ENCODE data around the gene SPEN. TPM values are rescaled to one million over a fixed set of nuclear protein-coding genes. Genes with fewer than 3 reads are reported as not detected.
"Not testable (repeated sequence)": the region's sequence is repeated elsewhere in the genome, so short reads cannot be mapped to it uniquely, and the experiment has no call there.

The SPEN gene
- total RNA-seq, 1 donor from 2014 or later = 54.0 TPM

DNA sequence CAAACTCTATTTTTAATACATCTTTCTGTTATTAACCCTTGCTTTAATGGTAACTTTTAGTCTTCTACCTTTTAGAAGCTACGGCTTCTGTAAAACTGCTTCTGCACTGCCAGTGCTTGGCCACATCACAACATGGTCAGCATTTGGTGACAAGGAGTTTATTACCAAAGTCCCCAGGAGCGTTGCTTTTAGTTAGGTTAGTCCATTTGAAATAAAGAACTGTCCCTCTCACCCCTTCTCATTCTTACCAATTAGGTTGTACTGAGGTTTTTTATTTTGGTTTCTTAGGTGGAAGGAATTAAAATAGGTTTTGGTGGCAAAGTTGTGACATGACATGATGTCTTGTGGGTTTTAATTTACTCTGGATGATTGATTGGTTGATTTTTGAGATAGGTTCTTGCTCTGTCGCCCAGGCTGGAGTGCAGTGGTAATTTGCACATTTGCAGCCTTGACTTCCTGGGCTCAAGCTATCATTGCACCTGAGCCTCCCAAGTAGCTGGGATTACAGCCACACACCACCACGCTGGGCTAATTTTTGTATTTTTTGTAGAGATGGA lies 39.2 kb downstream of the SPEN start:
- Mint-ChIP-seq H3K9me3 (ENCODE audit: unreplicated experiment) (no peaks in the 10 kb centered on the region), H3K4me3 (ENCODE audit: unreplicated experiment) (peak overlapping the region; percentile 79), H3K27me3 (ENCODE audit: unreplicated experiment) (no peaks in the 10 kb centered on the region), H3K27ac (ENCODE audit: unreplicated experiment) (peak overlapping the region; percentile 100), H3K36me3 (ENCODE audit: unreplicated experiment) (peaks cover 6% of the 10 kb centered on the region), H3K4me1 (ENCODE audit: unreplicated experiment) (peaks cover 64% of the 10 kb centered on the region)
- DNase-seq (ENCODE audit: extremely low spot score, unreplicated experiment) = no peak
- TF ChIP-seq, protein P1, sequence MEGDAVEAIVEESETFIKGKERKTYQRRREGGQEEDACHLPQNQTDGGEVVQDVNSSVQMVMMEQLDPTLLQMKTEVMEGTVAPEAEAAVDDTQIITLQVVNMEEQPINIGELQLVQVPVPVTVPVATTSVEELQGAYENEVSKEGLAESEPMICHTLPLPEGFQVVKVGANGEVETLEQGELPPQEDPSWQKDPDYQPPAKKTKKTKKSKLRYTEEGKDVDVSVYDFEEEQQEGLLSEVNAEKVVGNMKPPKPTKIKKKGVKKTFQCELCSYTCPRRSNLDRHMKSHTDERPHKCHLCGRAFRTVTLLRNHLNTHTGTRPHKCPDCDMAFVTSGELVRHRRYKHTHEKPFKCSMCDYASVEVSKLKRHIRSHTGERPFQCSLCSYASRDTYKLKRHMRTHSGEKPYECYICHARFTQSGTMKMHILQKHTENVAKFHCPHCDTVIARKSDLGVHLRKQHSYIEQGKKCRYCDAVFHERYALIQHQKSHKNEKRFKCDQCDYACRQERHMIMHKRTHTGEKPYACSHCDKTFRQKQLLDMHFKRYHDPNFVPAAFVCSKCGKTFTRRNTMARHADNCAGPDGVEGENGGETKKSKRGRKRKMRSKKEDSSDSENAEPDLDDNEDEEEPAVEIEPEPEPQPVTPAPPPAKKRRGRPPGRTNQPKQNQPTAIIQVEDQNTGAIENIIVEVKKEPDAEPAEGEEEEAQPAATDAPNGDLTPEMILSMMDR (IDR thresholded peaks at IDR 0.05) = no peak

GRCh38 chr1:15892857-15893599 lies 45.5 kb downstream of the SPEN start:
- not testable (repeated sequence) for H3K9me3 Mint-ChIP-seq (ENCODE audit: unreplicated experiment); H3K27me3 Mint-ChIP-seq (ENCODE audit: unreplicated experiment); DNase-seq (ENCODE audit: extremely low spot score, unreplicated experiment); H3K36me3 Mint-ChIP-seq (ENCODE audit: unreplicated experiment)
- Mint-ChIP-seq H3K4me3 (ENCODE audit: unreplicated experiment) (peak overlapping the region; percentile 24), H3K4me1 (ENCODE audit: unreplicated experiment) (peaks cover 27% of the 10 kb centered on the region), H3K27ac (ENCODE audit: unreplicated experiment) (peak overlapping the region; percentile 95)

- Mint-ChIP-seq H3K4me3 (ENCODE audit: unreplicated experiment) (no peak overlapping the region), H3K27me3 (ENCODE audit: unreplicated experiment) (no peaks in the 10 kb centered on the region), H3K4me1 (ENCODE audit: unreplicated experiment) (peaks cover 27% of the 10 kb centered on the region), H3K27ac (ENCODE audit: unreplicated experiment) (no peak overlapping the region), H3K36me3 (ENCODE audit: unreplicated experiment) (peaks cover 8% of the 10 kb centered on the region), H3K9me3 (ENCODE audit: unreplicated experiment) (no peaks in the 10 kb centered on the region)
- TF ChIP-seq, protein P1 (IDR thresholded peaks at IDR 0.05) = no peak
- no peak for DNase-seq (ENCODE audit: extremely low spot score, unreplicated experiment)
These were observed 47.7 kb downstream of the SPEN start for GRCh38 chr1:15895233-15895632.

- not testable (repeated sequence) for H3K36me3 Mint-ChIP-seq (ENCODE audit: unreplicated experiment); H3K4me3 Mint-ChIP-seq (ENCODE audit: unreplicated experiment); DNase-seq (ENCODE audit: extremely low spot score, unreplicated experiment); H3K27me3 Mint-ChIP-seq (ENCODE audit: unreplicated experiment); H3K9me3 Mint-ChIP-seq (ENCODE audit: unreplicated experiment); H3K27ac Mint-ChIP-seq (ENCODE audit: unreplicated experiment)
- H3K4me1 Mint-ChIP-seq (ENCODE audit: unreplicated experiment) = peaks cover 36% of the 10 kb centered on the region
These were observed 49.5 kb downstream of the SPEN start for GRCh38 chr1:15896841-15897610.

- Mint-ChIP-seq H3K9me3 (ENCODE audit: unreplicated experiment) (no peaks in the 10 kb centered on the region), H3K27me3 (ENCODE audit: unreplicated experiment) (no peaks in the 10 kb centered on the region), H3K4me1 (ENCODE audit: unreplicated experiment) (peaks cover 28% of the 10 kb centered on the region), H3K4me3 (ENCODE audit: unreplicated experiment) (no peak overlapping the region), H3K36me3 (ENCODE audit: unreplicated experiment) (peaks cover 6% of the 10 kb centered on the region), H3K27ac (ENCODE audit: unreplicated experiment) (peak overlapping the region; percentile 25)
- TF ChIP-seq, protein P1 (IDR thresholded peaks at IDR 0.05) = no peak
- no peak for DNase-seq (ENCODE audit: extremely low spot score, unreplicated experiment)
These were observed 51.8 kb downstream of the SPEN start for GRCh38 chr1:15899266-15899665.

Data from osteocyte (in vitro differentiated cells).